ENCODE data around the gene NT5C.

NT5C gene

GRCh38 chr17:75114552-75115314 lies 16.8 kb downstream of the NT5C start:
- DNase-seq: no peak

- DNase-seq: peak; percentile 93
Measured at GRCh38 chr17:75113798-75114551, 17.6 kb downstream of the NT5C start.

GRCh38 chr17:75111777-75112335 lies 19.7 kb downstream of the NT5C start:
- no peak for DNase-seq

GRCh38 chr17:75110234-75110937 lies 21.2 kb downstream of the NT5C start:
- DNase-seq: no peak

- peak; percentile 90 for DNase-seq
Measured at GRCh38 chr17:75109407-75110233, 21.9 kb downstream of the NT5C start, which contains the start of gene ARMC7. Gene ARMC7, plus strand, starts transcription at chr17:75109969. Its CDS starts 320 bp downstream, at chr17:75110289.

- no peak for DNase-seq
Measured at GRCh38 chr17:75109046-75109406, 22.5 kb downstream of the NT5C start.

GRCh38 chr17:75108193-75108592 lies 23.3 kb downstream of the NT5C start:
- no peak for DNase-seq

GRCh38 chr17:75105126-75106080 lies 26.1 kb downstream of the NT5C start:
- DNase-seq: no peak

- DNase-seq: no peak
Measured at GRCh38 chr17:75103601-75104554, 27.7 kb downstream of the NT5C start.

- DNase-seq: no peak
Measured at GRCh38 chr17:75102385-75102821, 29.1 kb downstream of the NT5C start.

- DNase-seq: no peak
Measured at GRCh38 chr17:75099881-75100595, 31.5 kb downstream of the NT5C start.

- DNase-seq: no peak
Measured at GRCh38 chr17:75098861-75099260, 32.7 kb downstream of the NT5C start.

- no peak for DNase-seq
Measured at GRCh38 chr17:75097865-75098264, 33.7 kb downstream of the NT5C start.

GRCh38 chr17:75096082-75096625 lies 35.4 kb downstream of the NT5C start:
- DNase-seq: no peak

- no peak for DNase-seq
Measured at GRCh38 chr17:75094871-75095399, 36.6 kb downstream of the NT5C start.

- no peak for DNase-seq
Measured at GRCh38 chr17:75093548-75094158, 37.9 kb downstream of the NT5C start.

GRCh38 chr17:75091855-75092327 lies 39.7 kb downstream of the NT5C start:
- no peak for DNase-seq

Data from activated gamma-delta T cell treated with Interleukin-2 at 50 U/mL for 16 hours (primary cell).